GM12878 (cell line): ENCODE results near the gene TEDC1. TPM values are rescaled to one million over a fixed set of nuclear protein-coding genes. Genes with fewer than 3 reads are reported as not detected.

Experiments
- ATAC-seq: fragments of 200-7000 bp; cut with Tn5 transposase; 3 replicates; pipeline ENCODE4 v1.9.1; 2020; ENCODE audit warnings: mild to moderate bottlenecking, moderate library complexity
- BruUV-seq: library from RNA; stranded (reverse); fragments of 400-500 nt; replicated peaks from 2 replicates; lab custom pipeline; 2021; lab: Mats Ljungman, UMichigan
- CTCF ChIA-PET: fragments of 300-600 bp; sonication (Branson Sonifier 250); formaldehyde crosslinking; extraction: SDS; loops from one replicate; lab custom pipeline; 2021; ENCODE audit warnings: inconsistent platforms; lab: Yijun Ruan, JAX
- POLR2A ChIA-PET: fragments of 350-600 bp; formaldehyde crosslinking; extraction: SDS; loops from one replicate; lab custom pipeline; 2021; ENCODE audit warnings: inconsistent platforms; lab: Charles Lee
- RAD21 ChIA-PET: fragments of 300-600 bp; sonication (Branson Sonifier 250); formaldehyde crosslinking; loops from one replicate; lab custom pipeline; 2023; ENCODE audit warnings: antibody characterized with exemption; ENCODE audit not compliant: unreplicated experiment; lab: Charles Lee
- SMC1A ChIA-PET: fragments of 300-600 bp; sonication (Branson Sonifier 250); formaldehyde crosslinking; loops from one replicate; lab custom pipeline; 2023; ENCODE audit not compliant: unreplicated experiment, uncharacterized antibody; lab: Charles Lee
- DNase-seq: peaks from one replicate; pipeline ENCODE4 v3.0.0-alpha.2; 2011; ENCODE audit warnings: low read depth, low spot score
- FAIRE-seq: peaks from 3 replicates; lab custom pipeline; 2011; peaks lifted over from hg19 to GRCh38; lab: Jason Lieb, UNC
- H2AFZ ChIP-seq: 2 replicates; pipeline ENCODE4 v1.6.0; 2011; ENCODE audit warnings: low read depth, low read length, control low read depth; ENCODE audit not compliant: control insufficient read depth
- H3K27ac ChIP-seq: 2 replicates; pipeline ENCODE4 v1.5.1; 2011; ENCODE audit warnings: control low read depth; ENCODE audit not compliant: control insufficient read depth, insufficient read depth
- H3K27me3 ChIP-seq, 2 experiments: replicated peaks in 1 of 2; 2 replicates each; pipeline versions ENCODE4 v1.6.0 to v1.6.1; 2011; ENCODE audit warnings: low read length in 1 of 2; ENCODE audit not compliant: control insufficient read depth in 2 of 2, insufficient read depth in 2 of 2
- H3K36me3 ChIP-seq, 2 experiments: 2 replicates each; pipeline ENCODE4 v1.5.1; 2011; ENCODE audit warnings: low read length in 1 of 2; ENCODE audit not compliant: control insufficient read depth in 2 of 2, insufficient read depth in 2 of 2
- H3K4me1 ChIP-seq: 2 replicates; pipeline ENCODE4 v1.6.1; 2011; ENCODE audit warnings: mild to moderate bottlenecking, low read length, moderate library complexity, mixed read lengths; ENCODE audit not compliant: control insufficient read depth, insufficient read depth
- H3K4me2 ChIP-seq: 2 replicates; pipeline ENCODE4 v1.6.0; 2011; ENCODE audit warnings: control low read depth; ENCODE audit not compliant: control insufficient read depth, insufficient read depth
- H3K4me3 ChIP-seq: fragments of 200-600 bp; sonication (generic); 2 replicates; pipeline ENCODE4 v1.5.1; 2016
- H3K79me2 ChIP-seq: 2 replicates; pipeline ENCODE4 v1.6.0; 2011; ENCODE audit warnings: low read length; ENCODE audit not compliant: control insufficient read depth, insufficient read depth
- H3K9ac ChIP-seq: 2 replicates; pipeline ENCODE4 v1.8.0; 2011; ENCODE audit warnings: low read length, control low read depth, mixed read lengths; ENCODE audit not compliant: control insufficient read depth, insufficient read depth
- H3K9me3 ChIP-seq: replicated peaks from 3 replicates; pipeline ENCODE4 v1.5.1; 2011; ENCODE audit warnings: mild to moderate bottlenecking, low read length; ENCODE audit not compliant: control insufficient read depth, insufficient read depth
- H4K20me1 ChIP-seq: 2 replicates; pipeline ENCODE4 v1.6.0; 2011; ENCODE audit not compliant: control insufficient read depth, insufficient read depth
- ATF2 ChIP-seq: IDR thresholded peaks from 2 replicates; pipeline ENCODE4 v1.6.1; 2012; ENCODE audit warnings: low read length, inconsistent platforms
- BACH1 ChIP-seq: fragments of 450-650 bp; IDR thresholded peaks from 2 replicates; pipeline ENCODE4 v1.6.1; 2017; ENCODE audit warnings: mild to moderate bottlenecking, borderline replicate concordance
- BMI1 ChIP-seq: fragments of 450-650 bp; IDR thresholded peaks from 2 replicates; pipeline ENCODE4 v1.6.1; 2016; ENCODE audit warnings: mild to moderate bottlenecking, moderate library complexity, borderline replicate concordance
- CHD2 ChIP-seq: IDR thresholded peaks from 2 replicates; pipeline ENCODE4 v1.6.1; 2011; ENCODE audit warnings: low read depth, low read length, improper control_type of control experiment, borderline replicate concordance
- EZH2 ChIP-seq: IDR thresholded peaks from 2 replicates; pipeline ENCODE4 v1.6.1; 2012; ENCODE audit warnings: low read depth, mild to moderate bottlenecking, control low read depth, inconsistent platforms, low read length, borderline replicate concordance; ENCODE audit not compliant: control insufficient read depth
- FOS ChIP-seq: IDR thresholded peaks from 3 replicates; pipeline ENCODE4 v1.6.1; 2011; ENCODE audit warnings: borderline replicate concordance; ENCODE audit not compliant: insufficient read length; ENCODE audit errors: extremely low read depth
- IKZF2 ChIP-seq, 2 experiments: fragments of 450-650 bp; IDR thresholded peaks; 2 replicates each; pipeline ENCODE4 v1.6.1; 2017; ENCODE audit warnings: mild to moderate bottlenecking in 2 of 2, moderate library complexity in 2 of 2
- IRF3 ChIP-seq: fragments of 450-650 bp; IDR thresholded peaks from 2 replicates; pipeline ENCODE4 v1.6.1; 2014; ENCODE audit warnings: mild to moderate bottlenecking
- IRF4 ChIP-seq: IDR thresholded peaks from 2 replicates; pipeline ENCODE4 v1.6.1; 2011; ENCODE audit warnings: low read depth, low read length
- JUND ChIP-seq: IDR thresholded peaks from 2 replicates; pipeline ENCODE4 v1.6.1; 2012; ENCODE audit warnings: low read depth, mild to moderate bottlenecking, low read length, improper control_type of control experiment, moderate library complexity
- NR2C2 ChIP-seq: IDR thresholded peaks from 2 replicates; pipeline ENCODE4 v1.6.1; 2011; ENCODE audit warnings: borderline replicate concordance, low read depth; ENCODE audit not compliant: control insufficient read depth, insufficient read length
- POLR2AphosphoS5 ChIP-seq: IDR thresholded peaks from 2 replicates; pipeline ENCODE4 v1.6.1; 2011; ENCODE audit warnings: mild to moderate bottlenecking, low read length, inconsistent platforms
- POU2F2 ChIP-seq: IDR thresholded peaks from 3 replicates; pipeline ENCODE4 v1.6.1; 2011; ENCODE audit warnings: low read depth, mild to moderate bottlenecking, low read length, borderline replicate concordance
- ZNF24 ChIP-seq: fragments of 450-650 bp; IDR thresholded peaks from 2 replicates; pipeline ENCODE4 v1.6.1; 2017; ENCODE audit warnings: antibody characterized with exemption, mild to moderate bottlenecking
- WGBS: methylation state at CpG from one replicate; pipeline ENCODE4 v1.1.6; 2016; ENCODE audit warnings: low lambda C conversion rate; ENCODE audit not compliant: insufficient replicate concordance, insufficient coverage; ENCODE audit errors: missing lambda C conversion rate; 5-methylcytosine and 5-hydroxymethylcytosine counted together
- in situ Hi-C: fragments of 300-500 bp; cut with MboI; formaldehyde crosslinking; loops from 9 replicates; pipeline ENCODE4 v1.14.3; 2018; ENCODE audit warnings: mixed read lengths
- intact Hi-C: fragments of 100-400 bp; cut with micrococcal nuclease; formaldehyde crosslinking; loops from one replicate; pipeline ENCODE4 v1.14.2; 2022; ENCODE audit not compliant: unreplicated experiment
- polyA plus RNA-seq, 11 experiments: library from polyadenylated mRNA; depleted of rRNA in 4 of 11; unstranded in 6 of 11; stranded (reverse) in 5 of 11; fragments of >200 nt; fragmentation: Nextera tagmentation in 4 of 11; fragmentation: Illumina TruSeq in 1 of 11; extraction: Ambion mirVana in 4 of 11; extraction: Trizol in 1 of 11; gene quantifications; 1 replicate in 1 of 11; 2 replicates in 10 of 11; pipeline versions ENCODE4 v1.2.1 to v1.2.3, GENCODE V29; 2011 to 2016; ENCODE audit warnings: inconsistent platforms in 2 of 11, missing spikeins in 2 of 11, low read depth in 1 of 11
- total RNA-seq, 4 experiments: library from RNA; depleted of rRNA in 3 of 4; stranded (reverse); fragments of >200 nt in 3 of 4; fragmentation: Illumina TruSeq in 1 of 4; extraction: Trizol in 1 of 4; gene quantifications; 2 replicates each; pipeline versions ENCODE4 v1.2.1 to v1.2.3, GENCODE V29; 2013 to 2021
- TF ChIP-seq, protein P1 (sequence below): fragments of 450-650 bp; IDR thresholded peaks from 2 replicates; pipeline ENCODE4 v1.6.1; 2017; ENCODE audit warnings: mild to moderate bottlenecking

The TEDC1 gene
- total and polyA plus RNA-seq, 10 of the 15 experiments (the other 5 are each of a cell fraction or from before 2014, with no cell fraction given), result 0.19 to 34.2 (median 14.5) TPM

DNA sequence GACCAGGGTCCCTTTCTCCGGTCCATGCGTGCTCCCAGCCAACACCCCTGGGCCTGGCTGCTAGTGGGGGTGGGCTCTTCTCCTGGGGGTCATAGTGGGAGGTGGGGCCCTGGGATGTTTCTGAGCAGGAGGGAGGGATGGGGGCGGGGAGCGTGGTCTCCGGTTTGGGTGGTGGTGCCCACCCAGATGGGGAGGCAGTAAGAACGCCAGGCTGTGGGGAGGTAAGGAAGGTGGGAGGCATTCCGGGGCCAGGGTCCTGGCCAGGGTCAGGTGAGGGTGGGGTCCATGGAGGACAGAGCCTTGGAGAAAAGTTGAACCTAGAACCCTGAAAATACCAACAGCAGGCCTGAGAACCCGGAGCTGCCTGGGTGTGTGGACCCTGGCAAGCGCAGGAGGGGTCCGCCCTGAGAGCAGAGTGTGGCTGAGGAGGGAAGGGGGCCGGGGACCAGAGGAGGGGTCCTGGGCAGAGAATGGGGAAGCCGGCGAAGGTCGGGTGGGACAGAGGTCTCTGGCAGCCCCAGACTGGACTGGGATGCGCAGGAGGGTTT is 10.8 kb upstream of the TEDC1 start (continued):
- no peak for TF ChIP-seq IRF4
- TF ChIP-seq NR2C2, result no peak
- no peak for TF ChIP-seq ATF2

DNA sequence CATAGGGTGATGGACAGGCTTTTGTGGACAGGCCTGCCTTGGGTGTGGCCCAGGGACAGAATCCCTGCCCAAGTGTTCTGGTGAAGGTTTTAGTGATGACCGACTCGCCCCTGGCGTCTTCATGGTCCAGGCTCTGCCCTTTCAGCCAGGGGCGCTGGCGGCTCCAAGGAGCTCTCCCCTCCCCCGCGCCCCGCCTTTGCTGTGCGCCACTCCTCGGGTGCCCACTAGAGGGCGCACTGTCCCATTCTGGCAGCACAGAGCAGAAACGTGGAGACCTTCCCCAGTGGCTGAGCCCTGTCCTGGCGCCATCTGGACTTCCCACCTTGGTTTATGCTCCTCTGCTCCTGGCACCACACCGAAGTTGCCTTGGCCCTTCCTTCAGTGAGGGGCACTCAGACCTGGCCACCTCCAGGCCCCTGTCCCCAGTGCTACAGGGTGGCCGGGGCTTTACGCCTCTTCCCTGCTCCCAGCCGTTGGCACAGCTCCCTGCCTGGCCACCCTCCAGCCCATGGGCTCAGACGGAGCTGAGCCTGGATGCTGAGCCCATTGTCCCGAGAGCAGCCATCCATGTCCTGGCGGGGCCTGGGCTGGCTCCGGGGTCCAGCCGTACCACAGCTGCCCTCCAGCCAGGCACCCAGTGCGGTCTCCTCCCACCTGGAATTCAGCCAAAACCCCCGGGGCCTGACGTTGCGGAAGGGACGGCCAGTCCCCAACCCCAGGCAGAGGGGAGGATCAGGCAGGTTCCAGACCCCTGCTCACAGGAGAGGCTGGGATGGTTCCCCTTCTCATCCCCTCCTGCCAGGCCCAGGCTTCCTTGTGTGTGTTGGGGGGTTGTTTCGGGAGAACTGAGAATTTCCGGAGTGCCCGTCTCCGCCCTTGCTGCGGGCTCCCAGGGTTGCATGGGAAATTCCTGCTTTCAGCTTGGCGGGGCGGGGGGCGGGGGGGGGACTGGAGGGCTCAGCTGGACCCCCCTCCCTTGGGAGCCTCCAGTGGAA is 9.9 kb upstream of the TEDC1 start:
- ATAC-seq (peak; percentile 83), DNase-seq (no peak), FAIRE-seq (peak; percentile 91)
- in situ Hi-C loops, result no loop called here
- H3K4me2 ChIP-seq, result peak overlapping the region; percentile 77
- peaks cover 2% of the 10 kb centered on the region in 2 experiments; a peak in 3 of 4 replicates for H3K27me3 ChIP-seq
- SMC1A ChIA-PET, result interaction anchor here (0.7 to 2.4 kb wide), 6 partner anchors 9 to 110 kb away, joined by 3 to 39 read pairs (median 4); partner anchors contain the start of genes TEDC1 and TEX22
- CTCF ChIA-PET, result interaction anchor here (0.6 to 2.9 kb wide), 26 partner anchors 10 to 1364 kb away, joined by 3 to 103 read pairs (median 4); partner anchors contain the start of genes BRF1 and TEDC1
- intact Hi-C loops, result loop anchor here (1.0 to 10.0 kb wide), 2 partner anchors 8 to 416 kb away; partner anchors contain the start of gene GPR132
- RAD21 ChIA-PET, result interaction anchor here (0.6 to 2.3 kb wide), 12 partner anchors 9 to 435 kb away, joined by 3 to 74 read pairs (median 4); no protein-coding TSS in a partner anchor
- BruUV-seq, result no TSS peak
- peak overlapping the region; percentile 5; the same call in 1 of the 2 replicates for H3K9ac ChIP-seq
- no peaks in the 10 kb centered on the region; the same call in 2 of the 3 replicates for H3K9me3 ChIP-seq
- no peaks in the 10 kb centered on the region for H3K36me3 ChIP-seq
- no peak overlapping the region; the same call in 1 of the 2 replicates for H3K27ac ChIP-seq
- no peaks in the 10 kb centered on the region for H3K79me2 ChIP-seq
- peak overlapping the region; percentile 77 for H2AFZ ChIP-seq
- no peaks in the 10 kb centered on the region for H4K20me1 ChIP-seq
- 5% methylated on average over 33 of the region's 35 CpGs for WGBS
- H3K4me1 ChIP-seq, result peaks cover 23% of the 10 kb centered on the region
- peak overlapping the region; percentile 25; the same call in 1 of the 2 replicates for H3K4me3 ChIP-seq
- POLR2A ChIA-PET, result interaction anchor here (0.6 to 2.2 kb wide), 2 partner anchors 9 to 82 kb away, joined by 3 to 23 read pairs; no protein-coding TSS in a partner anchor
- TF ChIP-seq BACH1, result no peak
- TF ChIP-seq, protein P1, sequence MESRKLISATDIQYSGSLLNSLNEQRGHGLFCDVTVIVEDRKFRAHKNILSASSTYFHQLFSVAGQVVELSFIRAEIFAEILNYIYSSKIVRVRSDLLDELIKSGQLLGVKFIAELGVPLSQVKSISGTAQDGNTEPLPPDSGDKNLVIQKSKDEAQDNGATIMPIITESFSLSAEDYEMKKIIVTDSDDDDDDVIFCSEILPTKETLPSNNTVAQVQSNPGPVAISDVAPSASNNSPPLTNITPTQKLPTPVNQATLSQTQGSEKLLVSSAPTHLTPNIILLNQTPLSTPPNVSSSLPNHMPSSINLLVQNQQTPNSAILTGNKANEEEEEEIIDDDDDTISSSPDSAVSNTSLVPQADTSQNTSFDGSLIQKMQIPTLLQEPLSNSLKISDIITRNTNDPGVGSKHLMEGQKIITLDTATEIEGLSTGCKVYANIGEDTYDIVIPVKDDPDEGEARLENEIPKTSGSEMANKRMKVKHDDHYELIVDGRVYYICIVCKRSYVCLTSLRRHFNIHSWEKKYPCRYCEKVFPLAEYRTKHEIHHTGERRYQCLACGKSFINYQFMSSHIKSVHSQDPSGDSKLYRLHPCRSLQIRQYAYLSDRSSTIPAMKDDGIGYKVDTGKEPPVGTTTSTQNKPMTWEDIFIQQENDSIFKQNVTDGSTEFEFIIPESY, result peak; percentile 6; the same call in 1 of the 2 replicates
- TF ChIP-seq ZNF24, result no peak
- no peak for TF ChIP-seq BMI1
- TF ChIP-seq JUND, result no peak
- no peak for TF ChIP-seq IRF3
- TF ChIP-seq EZH2, result no peak
- 0 out of 2 replicates have a peak, but pooled peaks have one; percentile 39 for TF ChIP-seq POLR2AphosphoS5
- no peak for TF ChIP-seq FOS
- peak; percentile 69; the same call in 2 of the 3 replicates for TF ChIP-seq POU2F2
- TF ChIP-seq IKZF2 (IDR thresholded peaks at IDR 0.05), result peak; percentile 69 to 82
- peak; percentile 90 for TF ChIP-seq CHD2
